ENCODE data around the gene SLC25A26.

The SLC25A26 gene

GRCh38 chr3:66399529-66400232 is 178.9 kb downstream of the SLC25A26 start:
- no peak for DNase-seq

GRCh38 chr3:66400411-66401156 is 179.8 kb downstream of the SLC25A26 start:
- DNase-seq: no peak

GRCh38 chr3:66401157-66401550 is 180.4 kb downstream of the SLC25A26 start:
- no peak for DNase-seq

GRCh38 chr3:66401675-66402491 is 181.1 kb downstream of the SLC25A26 start:
- no peak for DNase-seq

GRCh38 chr3:66402596-66403290 is 181.9 kb downstream of the SLC25A26 start:
- no peak for DNase-seq

- no peak for DNase-seq
Measured at GRCh38 chr3:66403323-66403990, 182.7 kb downstream of the SLC25A26 start.

GRCh38 chr3:66404197-66404596 is 183.4 kb downstream of the SLC25A26 start:
- DNase-seq: no peak

- no peak for DNase-seq
Measured at GRCh38 chr3:66404903-66405700, 184.3 kb downstream of the SLC25A26 start.

- no peak for DNase-seq
Measured at GRCh38 chr3:66405701-66406091, 184.9 kb downstream of the SLC25A26 start.

GRCh38 chr3:66406163-66406562 is 185.4 kb downstream of the SLC25A26 start:
- DNase-seq: no peak

- DNase-seq: no peak
Measured at GRCh38 chr3:66406831-66407610, 186.2 kb downstream of the SLC25A26 start.

GRCh38 chr3:66407611-66408218 is 186.9 kb downstream of the SLC25A26 start:
- peak; percentile 39 for DNase-seq

GRCh38 chr3:66409771-66410754 is 189.3 kb downstream of the SLC25A26 start:
- no peak for DNase-seq

- no peak for DNase-seq
Measured at GRCh38 chr3:66410976-66411375, 190.2 kb downstream of the SLC25A26 start.

- no peak for DNase-seq
Measured at GRCh38 chr3:66411474-66411873, 190.7 kb downstream of the SLC25A26 start.

GRCh38 chr3:66411961-66412887 is 191.4 kb downstream of the SLC25A26 start:
- DNase-seq: no peak

- no peak for DNase-seq
Measured at GRCh38 chr3:66413151-66413751, 192.4 kb downstream of the SLC25A26 start.
